HG03060 (cell line): ENCODE data around the gene RHOV.
A peak's percentile ranks its signal among the peaks of the same experiment; 100 is the strongest.

Experiments used
- ATAC-seq: cut with Tn5 transposase; IDR thresholded peaks from one replicate; pipeline ENCODE4 v1.9.1; 2021; ENCODE audit warnings: low read depth, moderate number of reproducible peaks; ENCODE audit not compliant: unreplicated experiment

Gene RHOV

GRCh38 chr15:40906091-40906990, 32.3 kb upstream of the RHOV start:
- ATAC-seq = no peak

GRCh38 chr15:40904552-40905201, 30.6 kb upstream of the RHOV start:
- no peak for ATAC-seq

- no peak for ATAC-seq
These were observed 28.8 kb upstream of the RHOV start for GRCh38 chr15:40902605-40903561.

- ATAC-seq = no peak
These were observed 27.0 kb upstream of the RHOV start for GRCh38 chr15:40901053-40901443.

- ATAC-seq = no peak
These were observed 26.4 kb upstream of the RHOV start for GRCh38 chr15:40900256-40901052.

GRCh38 chr15:40899536-40900207, 25.6 kb upstream of the RHOV start:
- ATAC-seq = no peak

- no peak for ATAC-seq
These were observed 20.8 kb upstream of the RHOV start for GRCh38 chr15:40894681-40895448.

GRCh38 chr15:40893733-40894680, 20.0 kb upstream of the RHOV start, which contains the start of gene VPS18:
VPS18 (plus strand) TSS chr15:40894450; CDS start chr15:40894769, 319 bp downstream.
- ATAC-seq = peak; percentile 65

GRCh38 chr15:40893019-40893670, 19.1 kb upstream of the RHOV start:
- no peak for ATAC-seq

- no peak for ATAC-seq
These were observed 18.5 kb upstream of the RHOV start for GRCh38 chr15:40892447-40893012.

- ATAC-seq = no peak
These were observed 17.9 kb upstream of the RHOV start for GRCh38 chr15:40891810-40892446.

GRCh38 chr15:40891138-40891537, 17.1 kb upstream of the RHOV start:
- no peak for ATAC-seq

GRCh38 chr15:40889112-40889511, 15.1 kb upstream of the RHOV start:
- no peak for ATAC-seq

GRCh38 chr15:40886586-40886985, 12.6 kb upstream of the RHOV start:
- no peak for ATAC-seq

GRCh38 chr15:40881351-40881750, 7.3 kb upstream of the RHOV start:
- ATAC-seq = no peak

GRCh38 chr15:40879609-40880008, 5.6 kb upstream of the RHOV start:
- ATAC-seq = no peak
